C4-2B (cell line): ENCODE measurements around the gene SPAG8.

Experiments used
- H3K27ac ChIP-seq: fragments of 450-650 bp; 2 replicates; pipeline ENCODE4 v1.5.1; 2017
- CTCF ChIP-seq: fragments of 450-650 bp; conservative IDR thresholded peaks from 2 replicates; pipeline ENCODE4 v1.5.1; 2017; ENCODE audit warnings: mild to moderate bottlenecking
- ZFX ChIP-seq: fragments of 450-650 bp; IDR thresholded peaks from 2 replicates; pipeline ENCODE4 v1.6.1; 2017

SPAG8 gene

GRCh38 chr9:35760651-35761050, 51.4 kb downstream of the SPAG8 start:
- TF ChIP-seq CTCF (no peak), ZFX (no peak)
- no peak overlapping the region for H3K27ac ChIP-seq

- H3K27ac ChIP-seq, result no peak overlapping the region
- no peak for TF ChIP-seq ZFX
- TF ChIP-seq CTCF, result no peak
Measured at GRCh38 chr9:35759795-35760194, 52.3 kb downstream of the SPAG8 start.
